ENCODE measurements around the gene NCR1. TPM values are rescaled to one million over a fixed set of nuclear protein-coding genes. Genes with fewer than 3 reads are reported as not detected.

The NCR1 gene

DNA sequence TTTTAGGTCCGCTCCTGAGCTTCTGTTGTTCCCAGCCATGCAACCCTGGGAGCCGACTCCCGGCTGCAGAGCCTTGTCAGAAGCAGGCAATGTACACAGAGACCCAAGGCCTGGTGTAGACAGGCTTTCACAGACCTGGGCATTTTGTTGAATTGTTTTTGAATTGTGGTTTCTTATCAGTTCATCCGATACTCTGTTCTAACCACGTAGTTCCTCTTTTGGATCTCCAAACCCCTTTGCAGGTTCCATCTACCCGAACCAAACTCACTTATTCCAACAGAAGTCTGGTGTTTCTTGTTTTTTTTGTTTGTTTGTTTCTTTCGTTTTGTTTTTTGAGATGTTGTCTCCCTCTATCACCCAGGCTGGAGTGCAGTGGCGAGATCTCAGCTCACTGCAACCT lies 53.9 kb downstream of the NCR1 start:
- DNase-seq, result no peak
- no peaks in the 10 kb centered on the region for H3K79me2 ChIP-seq (ENCODE audit: control insufficient read depth, insufficient read depth, low read length)
- H3K36me3 ChIP-seq (ENCODE audit: control insufficient read depth, insufficient read depth, low read length), result no peaks in the 10 kb centered on the region
- H3K4me1 ChIP-seq (ENCODE audit: control insufficient read depth, low read depth, low read length), result no peaks in the 10 kb centered on the region
- no peak overlapping the region for H3K4ac ChIP-seq (ENCODE audit: low read depth, low read length)
- no peak overlapping the region for H2BK120ac ChIP-seq (ENCODE audit: low read depth, low read length)
- H3K23ac ChIP-seq (ENCODE audit: low read length), result no peak overlapping the region
- no peak overlapping the region for H3K4me3 ChIP-seq (ENCODE audit: low read length)
- H3K18ac ChIP-seq (ENCODE audit: low read length), result no peak overlapping the region
- no peak overlapping the region for H2AK5ac ChIP-seq (ENCODE audit: low read length)
- no peak overlapping the region for H4K5ac ChIP-seq (ENCODE audit: low read length)
- H2BK15ac ChIP-seq (replicated peaks; ENCODE audit: low read depth), result no peak overlapping the region
- no peak overlapping the region for H4K8ac ChIP-seq (ENCODE audit: low read depth, low read length)
- no peaks in the 10 kb centered on the region for H3K79me1 ChIP-seq (ENCODE audit: low read length)
- H3K27me3 ChIP-seq (ENCODE audit: insufficient read depth, low read length, poor library complexity), result no peaks in the 10 kb centered on the region
- H3K27ac ChIP-seq (ENCODE audit: low read depth, low read length), result no peak overlapping the region
- WGBS (ENCODE audit: extremely low coverage, insufficient coverage, low lambda C conversion rate), result no CpG with 5 or more reads among the region's 8 CpGs
- H3K4me2 ChIP-seq (ENCODE audit: low read length), result no peak overlapping the region
- H3K9ac ChIP-seq (ENCODE audit: low read length), result no peak overlapping the region
- H2BK5ac ChIP-seq (ENCODE audit: low read length), result no peak overlapping the region
- H3K56ac ChIP-seq (ENCODE audit: low read length), result no peak overlapping the region

Small RNAs within 50 kb of the gene (small RNA-seq; reads per million reads assigned to genes)
- not detected for gene AC011476.8 (ENCODE audit: insufficient read depth)
- gene RNU6-222P (ENCODE audit: insufficient read depth), result 0.54 reads per million

Data from mesendoderm (in vitro differentiated cells).